ENCODE data around the gene SDS. TPM values are rescaled to one million over a fixed set of nuclear protein-coding genes. Genes with fewer than 3 reads are reported as not detected.

SDS gene
- polyA plus RNA-seq, 1 donor, result 0.31 TPM

- no CpG with 5 or more reads among the region's 4 CpGs for WGBS (ENCODE audit: insufficient coverage, low lambda C conversion rate)
These were observed 28.8 kb downstream of the SDS start for GRCh38 chr12:113374823-113375428.

GRCh38 chr12:113373969-113374368 is 29.7 kb downstream of the SDS start:
- Histone ChIP-seq H3K27me3 (ENCODE audit: control insufficient read depth, insufficient read depth, low read length) (no peaks in the 10 kb centered on the region), H3K36me3 (ENCODE audit: control insufficient read depth, insufficient read depth, low read length) (peaks cover 44% of the 10 kb centered on the region), H3K4me1 (ENCODE audit: control insufficient read depth, insufficient read depth, low read length) (no peaks in the 10 kb centered on the region), H3K9me3 (ENCODE audit: control insufficient read depth, low read depth, low read length) (no peaks in the 10 kb centered on the region), H3K4me3 (ENCODE audit: low read length) (no peak overlapping the region), H3K27ac (ENCODE audit: low read length) (no peak overlapping the region)
- WGBS (ENCODE audit: insufficient coverage, low lambda C conversion rate), result no CpG with 5 or more reads among the region's 3 CpGs
- no peak for DNase-seq

More at GRCh38 chr12:113374823-113375428, 28.8 kb downstream of the SDS start:
- peaks cover 48% of the 10 kb centered on the region for H3K36me3 ChIP-seq (ENCODE audit: control insufficient read depth, insufficient read depth, low read length)
- H3K27ac ChIP-seq (ENCODE audit: low read length), result no peak overlapping the region
- no peak overlapping the region for H3K4me3 ChIP-seq (ENCODE audit: low read length)
- no peaks in the 10 kb centered on the region for H3K27me3 ChIP-seq (ENCODE audit: control insufficient read depth, insufficient read depth, low read length)
- H3K9me3 ChIP-seq (ENCODE audit: control insufficient read depth, low read depth, low read length), result no peaks in the 10 kb centered on the region
- no peaks in the 10 kb centered on the region for H3K4me1 ChIP-seq (ENCODE audit: control insufficient read depth, insufficient read depth, low read length)
- no peak for DNase-seq

GRCh38 chr12:113373440-113373839 is 30.2 kb downstream of the SDS start:
- Histone ChIP-seq H3K27ac (ENCODE audit: low read length) (no peak overlapping the region), H3K4me1 (ENCODE audit: control insufficient read depth, insufficient read depth, low read length) (no peaks in the 10 kb centered on the region), H3K9me3 (ENCODE audit: control insufficient read depth, low read depth, low read length) (no peaks in the 10 kb centered on the region), H3K36me3 (ENCODE audit: control insufficient read depth, insufficient read depth, low read length) (peaks cover 44% of the 10 kb centered on the region), H3K4me3 (ENCODE audit: low read length) (no peak overlapping the region), H3K27me3 (ENCODE audit: control insufficient read depth, insufficient read depth, low read length) (no peaks in the 10 kb centered on the region)
- WGBS (ENCODE audit: insufficient coverage, low lambda C conversion rate), result 100% methylated on average over 1 of the region's 3 CpGs
- DNase-seq, result no peak

GRCh38 chr12:113372371-113372770 is 31.3 kb downstream of the SDS start:
- Histone ChIP-seq H3K9me3 (ENCODE audit: control insufficient read depth, low read depth, low read length) (no peaks in the 10 kb centered on the region), H3K4me3 (ENCODE audit: low read length) (no peak overlapping the region), H3K36me3 (ENCODE audit: control insufficient read depth, insufficient read depth, low read length) (peaks cover 45% of the 10 kb centered on the region), H3K27me3 (ENCODE audit: control insufficient read depth, insufficient read depth, low read length) (no peaks in the 10 kb centered on the region), H3K27ac (ENCODE audit: low read length) (no peak overlapping the region), H3K4me1 (ENCODE audit: control insufficient read depth, insufficient read depth, low read length) (no peaks in the 10 kb centered on the region)
- no peak for DNase-seq
- no CpG with 5 or more reads among the region's 9 CpGs for WGBS (ENCODE audit: insufficient coverage, low lambda C conversion rate)

GRCh38 chr12:113371808-113372207 is 31.9 kb downstream of the SDS start:
- Histone ChIP-seq H3K36me3 (ENCODE audit: control insufficient read depth, insufficient read depth, low read length) (peaks cover 40% of the 10 kb centered on the region), H3K27me3 (ENCODE audit: control insufficient read depth, insufficient read depth, low read length) (no peaks in the 10 kb centered on the region), H3K27ac (ENCODE audit: low read length) (no peak overlapping the region), H3K9me3 (ENCODE audit: control insufficient read depth, low read depth, low read length) (no peaks in the 10 kb centered on the region), H3K4me3 (ENCODE audit: low read length) (no peak overlapping the region), H3K4me1 (ENCODE audit: control insufficient read depth, insufficient read depth, low read length) (no peaks in the 10 kb centered on the region)
- WGBS (ENCODE audit: insufficient coverage, low lambda C conversion rate), result no CpG with 5 or more reads among the region's 6 CpGs
- no peak for DNase-seq

GRCh38 chr12:113370923-113371682 is 32.6 kb downstream of the SDS start:
- H3K36me3 ChIP-seq (ENCODE audit: control insufficient read depth, insufficient read depth, low read length), result peaks cover 37% of the 10 kb centered on the region

GRCh38 chr12:113369391-113369985 is 34.2 kb downstream of the SDS start:
- H3K9me3 ChIP-seq (ENCODE audit: control insufficient read depth, low read depth, low read length), result no peaks in the 10 kb centered on the region

More at GRCh38 chr12:113370923-113371682, 32.6 kb downstream of the SDS start:
- no peak overlapping the region for H3K27ac ChIP-seq (ENCODE audit: low read length)
- WGBS (ENCODE audit: insufficient coverage, low lambda C conversion rate), result no CpG with 5 or more reads among the region's 7 CpGs
- H3K4me1 ChIP-seq (ENCODE audit: control insufficient read depth, insufficient read depth, low read length), result no peaks in the 10 kb centered on the region
- no peaks in the 10 kb centered on the region for H3K27me3 ChIP-seq (ENCODE audit: control insufficient read depth, insufficient read depth, low read length)
- H3K9me3 ChIP-seq (ENCODE audit: control insufficient read depth, low read depth, low read length), result no peaks in the 10 kb centered on the region
- H3K4me3 ChIP-seq (ENCODE audit: low read length), result no peak overlapping the region
- no peak for DNase-seq

GRCh38 chr12:113368331-113368730 is 35.4 kb downstream of the SDS start:
- Histone ChIP-seq H3K27me3 (ENCODE audit: control insufficient read depth, insufficient read depth, low read length) (no peaks in the 10 kb centered on the region), H3K36me3 (ENCODE audit: control insufficient read depth, insufficient read depth, low read length) (peaks cover 19% of the 10 kb centered on the region), H3K4me1 (ENCODE audit: control insufficient read depth, insufficient read depth, low read length) (no peaks in the 10 kb centered on the region), H3K27ac (ENCODE audit: low read length) (no peak overlapping the region), H3K4me3 (ENCODE audit: low read length) (no peak overlapping the region), H3K9me3 (ENCODE audit: control insufficient read depth, low read depth, low read length) (no peaks in the 10 kb centered on the region)
- 90% methylated on average over 2 of the region's 4 CpGs for WGBS (ENCODE audit: insufficient coverage, low lambda C conversion rate)
- DNase-seq, result no peak

More at GRCh38 chr12:113369391-113369985, 34.2 kb downstream of the SDS start:
- no peak for DNase-seq
- no peaks in the 10 kb centered on the region for H3K27me3 ChIP-seq (ENCODE audit: control insufficient read depth, insufficient read depth, low read length)
- H3K27ac ChIP-seq (ENCODE audit: low read length), result no peak overlapping the region
- H3K4me3 ChIP-seq (ENCODE audit: low read length), result no peak overlapping the region
- H3K36me3 ChIP-seq (ENCODE audit: control insufficient read depth, insufficient read depth, low read length), result peaks cover 27% of the 10 kb centered on the region
- 85% methylated on average over 4 of the region's 6 CpGs for WGBS (ENCODE audit: insufficient coverage, low lambda C conversion rate)
- H3K4me1 ChIP-seq (ENCODE audit: control insufficient read depth, insufficient read depth, low read length), result no peaks in the 10 kb centered on the region

- H3K27ac ChIP-seq (ENCODE audit: low read length), result no peak overlapping the region
- H3K4me3 ChIP-seq (ENCODE audit: low read length), result no peak overlapping the region
- H3K27me3 ChIP-seq (ENCODE audit: control insufficient read depth, insufficient read depth, low read length), result no peaks in the 10 kb centered on the region
- no peaks in the 10 kb centered on the region for H3K9me3 ChIP-seq (ENCODE audit: control insufficient read depth, low read depth, low read length)
- peaks cover 11% of the 10 kb centered on the region for H3K36me3 ChIP-seq (ENCODE audit: control insufficient read depth, insufficient read depth, low read length)
- no peaks in the 10 kb centered on the region for H3K4me1 ChIP-seq (ENCODE audit: control insufficient read depth, insufficient read depth, low read length)
- DNase-seq, result no peak
- WGBS (ENCODE audit: insufficient coverage, low lambda C conversion rate), result no CpG with 5 or more reads among the region's 4 CpGs
These were observed 36.9 kb downstream of the SDS start for GRCh38 chr12:113366827-113367226.

GRCh38 chr12:113365639-113366395 is 37.9 kb downstream of the SDS start:
- 93% methylated on average over 5 of the region's 7 CpGs for WGBS (ENCODE audit: insufficient coverage, low lambda C conversion rate)
- no peak for DNase-seq

More at GRCh38 chr12:113365639-113366395, 37.9 kb downstream of the SDS start:
- Histone ChIP-seq H3K4me1 (ENCODE audit: control insufficient read depth, insufficient read depth, low read length) (no peaks in the 10 kb centered on the region), H3K27ac (ENCODE audit: low read length) (no peak overlapping the region), H3K4me3 (ENCODE audit: low read length) (no peak overlapping the region), H3K9me3 (ENCODE audit: control insufficient read depth, low read depth, low read length) (no peaks in the 10 kb centered on the region), H3K36me3 (ENCODE audit: control insufficient read depth, insufficient read depth, low read length) (peaks cover 5% of the 10 kb centered on the region), H3K27me3 (ENCODE audit: control insufficient read depth, insufficient read depth, low read length) (no peaks in the 10 kb centered on the region)
